GM23338 (cell line): Measurements from ENCODE around the gene TMEM212. TPM values are rescaled to one million over a fixed set of nuclear protein-coding genes. Genes with fewer than 3 reads are reported as not detected.

Source experiments
- ATAC-seq: fragments of 200-7000 bp; cut with Tn5 transposase; 3 replicates; pipeline ENCODE4 v1.9.1; 2020
- DNase-seq: peaks from one replicate; pipeline ENCODE4 v3.0.0-alpha.2; 2015; ENCODE audit warnings: low spot score
- H2AFZ ChIP-seq: fragments of 200-600 bp; sonication (generic); 2 replicates; pipeline ENCODE4 v1.8.0; 2016; ENCODE audit warnings: antibody characterized with exemption, mild to moderate bottlenecking, moderate library complexity
- H3F3A ChIP-seq: fragments of 200-600 bp; sonication (generic); replicated peaks from 2 replicates; pipeline ENCODE4 v1.8.0; 2017; ENCODE audit warnings: antibody characterized with exemption, mixed run types, low read depth
- H3K27ac ChIP-seq: fragments of 200-600 bp; sonication (generic); 2 replicates; pipeline ENCODE4 v1.6.1; 2016; ENCODE audit warnings: low read depth
- H3K27me3 ChIP-seq: fragments of 200-600 bp; sonication (generic); 2 replicates; pipeline ENCODE4 v1.8.0; 2016; ENCODE audit warnings: mild to moderate bottlenecking, mixed run types, moderate library complexity; ENCODE audit not compliant: insufficient read depth
- H3K36me3 ChIP-seq: fragments of 200-600 bp; sonication (generic); 2 replicates; pipeline ENCODE4 v1.8.0; 2016; ENCODE audit warnings: mild to moderate bottlenecking; ENCODE audit not compliant: insufficient read depth
- H3K4me1 ChIP-seq: fragments of 200-600 bp; sonication (generic); 2 replicates; pipeline ENCODE4 v1.8.0; 2016; ENCODE audit warnings: mild to moderate bottlenecking, moderate library complexity; ENCODE audit not compliant: insufficient read depth
- H3K4me2 ChIP-seq: fragments of 200-600 bp; sonication (generic); 2 replicates; pipeline ENCODE4 v1.7.1; 2017; ENCODE audit warnings: mixed run types
- H3K4me3 ChIP-seq: fragments of 200-600 bp; sonication (generic); 2 replicates; pipeline ENCODE4 v1.6.1; 2016; ENCODE audit warnings: mixed run types
- H3K79me2 ChIP-seq: fragments of 200-600 bp; sonication (generic); replicated peaks from 2 replicates; pipeline ENCODE4 v1.8.0; 2017; ENCODE audit warnings: mild to moderate bottlenecking; ENCODE audit not compliant: insufficient read depth
- H3K9me2 ChIP-seq: fragments of 200-600 bp; sonication (generic); 2 replicates; pipeline ENCODE4 v1.8.0; 2017; ENCODE audit not compliant: insufficient read depth
- H4K20me1 ChIP-seq: fragments of 200-600 bp; sonication (generic); replicated peaks from 2 replicates; pipeline ENCODE4 v1.8.0; 2017; ENCODE audit warnings: mild to moderate bottlenecking; ENCODE audit not compliant: insufficient read depth
- H3K27ac Mint-ChIP-seq: 2 replicates; pipeline ENCODE4 v1.8.0; 2020; ENCODE audit warnings: inconsistent platforms, mild to moderate bottlenecking, moderate library complexity, mixed read lengths
- H3K27me3 Mint-ChIP-seq: 3 replicates; pipeline ENCODE4 v1.8.0; 2022; ENCODE audit warnings: low read depth, mild to moderate bottlenecking, moderate library complexity, mixed read lengths, inconsistent platforms; ENCODE audit not compliant: insufficient read depth, poor library complexity
- H3K36me3 Mint-ChIP-seq: 3 replicates; pipeline ENCODE4 v1.8.0; 2021; ENCODE audit warnings: low read depth, mild to moderate bottlenecking, inconsistent platforms, moderate library complexity, mixed read lengths
- H3K4me1 Mint-ChIP-seq: 3 replicates; pipeline ENCODE4 v1.8.0; 2020; ENCODE audit warnings: mild to moderate bottlenecking, inconsistent platforms, mixed read lengths
- H3K4me3 Mint-ChIP-seq: 3 replicates; pipeline ENCODE4 v1.8.0; 2021; ENCODE audit warnings: moderate library complexity, mild to moderate bottlenecking, inconsistent platforms, mixed read lengths
- H3K9me3 Mint-ChIP-seq: 3 replicates; pipeline ENCODE4 v1.8.0; 2020; ENCODE audit warnings: moderate library complexity, mild to moderate bottlenecking, inconsistent platforms, mixed read lengths
- CREB1 ChIP-seq: fragments of 250-450 bp; sonication (Bioruptor Pico); IDR thresholded peaks from 2 replicates; pipeline ENCODE4 v1.5.0; 2020; ENCODE audit warnings: low read depth, mild to moderate bottlenecking, moderate library complexity
- EZH2 ChIP-seq: fragments of 200-600 bp; sonication (generic); IDR thresholded peaks from one replicate; pipeline ENCODE4 v1.8.0; 2017; ENCODE audit warnings: antibody characterized with exemption, mild to moderate bottlenecking, low read depth; ENCODE audit not compliant: unreplicated experiment
- EZH2phosphoT487 ChIP-seq: fragments of 200-600 bp; sonication (generic); IDR thresholded peaks from one replicate; pipeline ENCODE4 v1.8.1; 2018; ENCODE audit warnings: antibody characterized with exemption; ENCODE audit not compliant: unreplicated experiment
- JUNB ChIP-seq: IDR thresholded peaks from one replicate; pipeline ENCODE4 v1.6.1; 2016; ENCODE audit warnings: antibody characterized with exemption; ENCODE audit not compliant: unreplicated experiment
- NANOG ChIP-seq: IDR thresholded peaks from 2 replicates; pipeline ENCODE4 v1.6.1; 2016; ENCODE audit warnings: antibody characterized with exemption, borderline replicate concordance
- POLR2AphosphoS5 ChIP-seq: IDR thresholded peaks from 2 replicates; pipeline ENCODE4 v1.6.1; 2016; ENCODE audit warnings: antibody characterized with exemption, low read depth
- STAT1 ChIP-seq: IDR thresholded peaks from one replicate; pipeline ENCODE4 v1.6.1; 2016; ENCODE audit warnings: antibody characterized with exemption; ENCODE audit not compliant: unreplicated experiment
- ZNF114 ChIP-seq: fragments of 250-450 bp; sonication (Bioruptor Pico); IDR thresholded peaks from 2 replicates; pipeline ENCODE4 v1.5.0; 2020; ENCODE audit warnings: mild to moderate bottlenecking, moderate library complexity
- ZNF331 ChIP-seq: fragments of 250-450 bp; sonication (Bioruptor Pico); IDR thresholded peaks from 2 replicates; pipeline ENCODE4 v1.5.0; 2020; ENCODE audit warnings: low read depth, mild to moderate bottlenecking, moderate library complexity
- polyA plus RNA-seq: library from polyadenylated mRNA; unstranded; fragments of >200 nt; fragmentation: Nextera tagmentation; extraction: Ambion mirVana; gene quantifications from 2 replicates; pipeline ENCODE4 v1.2.1, GENCODE V29; 2016
- total RNA-seq: library from RNA; depleted of rRNA; stranded (reverse); fragments of >200 nt; shearing (Covaris generic); gene quantifications from 2 replicates; pipeline ENCODE4 v1.2.3, GENCODE V29; 2014
- TF ChIP-seq, protein P1 (sequence below): fragments of 250-450 bp; sonication (Bioruptor Pico); IDR thresholded peaks from 2 replicates; pipeline ENCODE4 v1.5.0; 2020; ENCODE audit warnings: mild to moderate bottlenecking, moderate library complexity
- TF ChIP-seq, protein P2 (sequence below): IDR thresholded peaks from one replicate; pipeline ENCODE4 v1.6.1; 2018; ENCODE audit warnings: antibody characterized with exemption; ENCODE audit not compliant: unreplicated experiment
- TF ChIP-seq, protein P3 (sequence below): IDR thresholded peaks from 2 replicates; pipeline ENCODE4 v1.6.1; 2016; ENCODE audit warnings: antibody characterized with exemption

Gene TMEM212
- total and polyA plus RNA-seq, 2 experiments from 2014 or later, result not detected

DNA sequence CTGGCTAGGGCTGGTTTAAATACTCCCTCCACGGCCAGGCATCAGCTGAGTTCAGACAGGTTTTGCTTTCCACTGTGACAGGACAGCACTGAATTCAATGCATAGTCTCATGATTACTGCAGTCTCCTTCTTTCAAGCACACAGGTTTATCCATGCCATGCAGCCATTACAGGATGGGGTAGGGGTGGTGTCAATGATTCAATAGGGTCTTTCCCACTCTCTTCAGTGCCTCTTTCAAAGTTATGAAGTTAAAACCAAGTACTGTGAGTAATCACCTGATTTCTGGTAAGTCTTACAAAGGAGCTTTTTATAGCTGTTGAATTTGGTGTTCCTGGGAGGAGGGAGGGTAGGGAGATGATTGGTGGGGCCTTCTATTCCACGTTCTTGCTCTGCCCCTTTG is 47.2 kb downstream of the TMEM212 start:
- Mint-ChIP-seq H3K4me3 (no peak overlapping the region), H3K36me3 (peaks cover 6% of the 10 kb centered on the region; the same call in 1 of the 3 replicates), H3K27me3 (no peaks in the 10 kb centered on the region), H3K4me1 (peaks cover 16% of the 10 kb centered on the region), H3K9me3 (peaks cover 20% of the 10 kb centered on the region; the same call in 1 of the 3 replicates), H3K27ac (no peak overlapping the region)
- Histone ChIP-seq H3K27me3 (no peaks in the 10 kb centered on the region), H3K4me1 (0 out of 2 replicates have a peak, but pooled peaks cover 7% of the 10 kb centered on the region), H3K4me2 (no peak overlapping the region), H4K20me1 (no peaks in the 10 kb centered on the region), H3K27ac (no peak overlapping the region), H3K36me3 (no peaks in the 10 kb centered on the region; the same call in 1 of the 2 replicates), H3K4me3 (no peak overlapping the region), H2AFZ (no peak overlapping the region), H3F3A (no peaks in the 10 kb centered on the region), H3K9me2 (no peaks in the 10 kb centered on the region), H3K79me2 (no peaks in the 10 kb centered on the region)
- no peak for ATAC-seq
- DNase-seq, result no peak
- no peak for TF ChIP-seq CREB1 (CRISPR knock-in tag)

DNA sequence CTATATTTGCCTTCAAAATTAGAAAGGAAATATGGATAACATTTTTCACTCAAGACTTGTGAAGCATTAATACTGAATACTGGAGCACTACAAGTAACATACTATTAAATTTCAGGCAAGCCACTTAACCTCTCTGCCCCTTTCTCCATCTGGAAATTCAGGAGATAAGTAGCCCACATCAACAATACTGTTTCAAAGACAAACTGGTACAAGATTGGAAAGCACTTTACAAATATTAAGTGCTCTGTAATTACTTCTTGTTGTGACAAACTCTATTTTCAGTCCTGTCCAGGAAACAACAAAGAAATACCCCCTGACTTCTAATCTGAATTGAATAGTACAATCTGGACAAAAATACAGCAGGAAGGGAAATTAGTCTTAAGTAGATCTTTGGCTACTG is 49.3 kb downstream of the TMEM212 start:
- H3K36me3 ChIP-seq, result no peaks in the 10 kb centered on the region; the same call in 1 of the 2 replicates
- Mint-ChIP-seq H3K4me3 (no peak overlapping the region), H3K4me1 (peaks cover 19% of the 10 kb centered on the region), H3K27me3 (peaks cover 2% of the 10 kb centered on the region), H3K27ac (no peak overlapping the region), H3K36me3 (peaks cover 6% of the 10 kb centered on the region; the same call in 1 of the 3 replicates), H3K9me3 (peaks cover 18% of the 10 kb centered on the region; the same call in 1 of the 3 replicates)
- H3K4me1 ChIP-seq, result 0 out of 2 replicates have a peak, but pooled peaks cover 9% of the 10 kb centered on the region
- DNase-seq, result no peak
- no peak overlapping the region for H3K4me2 ChIP-seq
- H4K20me1 ChIP-seq, result no peaks in the 10 kb centered on the region
- H3K9me2 ChIP-seq, result no peaks in the 10 kb centered on the region; the same call in 1 of the 2 replicates
- H3K27me3 ChIP-seq, result no peaks in the 10 kb centered on the region
- H2AFZ ChIP-seq, result no peak overlapping the region
- no peak overlapping the region for H3K4me3 ChIP-seq
- no peaks in the 10 kb centered on the region for H3F3A ChIP-seq
- H3K27ac ChIP-seq, result no peak overlapping the region
- H3K79me2 ChIP-seq, result no peaks in the 10 kb centered on the region
- ATAC-seq, result no peak
- no peak for TF ChIP-seq POLR2AphosphoS5
- no peak for TF ChIP-seq STAT1
- no peak for TF ChIP-seq CREB1 (CRISPR knock-in tag)
- TF ChIP-seq, protein P1, sequence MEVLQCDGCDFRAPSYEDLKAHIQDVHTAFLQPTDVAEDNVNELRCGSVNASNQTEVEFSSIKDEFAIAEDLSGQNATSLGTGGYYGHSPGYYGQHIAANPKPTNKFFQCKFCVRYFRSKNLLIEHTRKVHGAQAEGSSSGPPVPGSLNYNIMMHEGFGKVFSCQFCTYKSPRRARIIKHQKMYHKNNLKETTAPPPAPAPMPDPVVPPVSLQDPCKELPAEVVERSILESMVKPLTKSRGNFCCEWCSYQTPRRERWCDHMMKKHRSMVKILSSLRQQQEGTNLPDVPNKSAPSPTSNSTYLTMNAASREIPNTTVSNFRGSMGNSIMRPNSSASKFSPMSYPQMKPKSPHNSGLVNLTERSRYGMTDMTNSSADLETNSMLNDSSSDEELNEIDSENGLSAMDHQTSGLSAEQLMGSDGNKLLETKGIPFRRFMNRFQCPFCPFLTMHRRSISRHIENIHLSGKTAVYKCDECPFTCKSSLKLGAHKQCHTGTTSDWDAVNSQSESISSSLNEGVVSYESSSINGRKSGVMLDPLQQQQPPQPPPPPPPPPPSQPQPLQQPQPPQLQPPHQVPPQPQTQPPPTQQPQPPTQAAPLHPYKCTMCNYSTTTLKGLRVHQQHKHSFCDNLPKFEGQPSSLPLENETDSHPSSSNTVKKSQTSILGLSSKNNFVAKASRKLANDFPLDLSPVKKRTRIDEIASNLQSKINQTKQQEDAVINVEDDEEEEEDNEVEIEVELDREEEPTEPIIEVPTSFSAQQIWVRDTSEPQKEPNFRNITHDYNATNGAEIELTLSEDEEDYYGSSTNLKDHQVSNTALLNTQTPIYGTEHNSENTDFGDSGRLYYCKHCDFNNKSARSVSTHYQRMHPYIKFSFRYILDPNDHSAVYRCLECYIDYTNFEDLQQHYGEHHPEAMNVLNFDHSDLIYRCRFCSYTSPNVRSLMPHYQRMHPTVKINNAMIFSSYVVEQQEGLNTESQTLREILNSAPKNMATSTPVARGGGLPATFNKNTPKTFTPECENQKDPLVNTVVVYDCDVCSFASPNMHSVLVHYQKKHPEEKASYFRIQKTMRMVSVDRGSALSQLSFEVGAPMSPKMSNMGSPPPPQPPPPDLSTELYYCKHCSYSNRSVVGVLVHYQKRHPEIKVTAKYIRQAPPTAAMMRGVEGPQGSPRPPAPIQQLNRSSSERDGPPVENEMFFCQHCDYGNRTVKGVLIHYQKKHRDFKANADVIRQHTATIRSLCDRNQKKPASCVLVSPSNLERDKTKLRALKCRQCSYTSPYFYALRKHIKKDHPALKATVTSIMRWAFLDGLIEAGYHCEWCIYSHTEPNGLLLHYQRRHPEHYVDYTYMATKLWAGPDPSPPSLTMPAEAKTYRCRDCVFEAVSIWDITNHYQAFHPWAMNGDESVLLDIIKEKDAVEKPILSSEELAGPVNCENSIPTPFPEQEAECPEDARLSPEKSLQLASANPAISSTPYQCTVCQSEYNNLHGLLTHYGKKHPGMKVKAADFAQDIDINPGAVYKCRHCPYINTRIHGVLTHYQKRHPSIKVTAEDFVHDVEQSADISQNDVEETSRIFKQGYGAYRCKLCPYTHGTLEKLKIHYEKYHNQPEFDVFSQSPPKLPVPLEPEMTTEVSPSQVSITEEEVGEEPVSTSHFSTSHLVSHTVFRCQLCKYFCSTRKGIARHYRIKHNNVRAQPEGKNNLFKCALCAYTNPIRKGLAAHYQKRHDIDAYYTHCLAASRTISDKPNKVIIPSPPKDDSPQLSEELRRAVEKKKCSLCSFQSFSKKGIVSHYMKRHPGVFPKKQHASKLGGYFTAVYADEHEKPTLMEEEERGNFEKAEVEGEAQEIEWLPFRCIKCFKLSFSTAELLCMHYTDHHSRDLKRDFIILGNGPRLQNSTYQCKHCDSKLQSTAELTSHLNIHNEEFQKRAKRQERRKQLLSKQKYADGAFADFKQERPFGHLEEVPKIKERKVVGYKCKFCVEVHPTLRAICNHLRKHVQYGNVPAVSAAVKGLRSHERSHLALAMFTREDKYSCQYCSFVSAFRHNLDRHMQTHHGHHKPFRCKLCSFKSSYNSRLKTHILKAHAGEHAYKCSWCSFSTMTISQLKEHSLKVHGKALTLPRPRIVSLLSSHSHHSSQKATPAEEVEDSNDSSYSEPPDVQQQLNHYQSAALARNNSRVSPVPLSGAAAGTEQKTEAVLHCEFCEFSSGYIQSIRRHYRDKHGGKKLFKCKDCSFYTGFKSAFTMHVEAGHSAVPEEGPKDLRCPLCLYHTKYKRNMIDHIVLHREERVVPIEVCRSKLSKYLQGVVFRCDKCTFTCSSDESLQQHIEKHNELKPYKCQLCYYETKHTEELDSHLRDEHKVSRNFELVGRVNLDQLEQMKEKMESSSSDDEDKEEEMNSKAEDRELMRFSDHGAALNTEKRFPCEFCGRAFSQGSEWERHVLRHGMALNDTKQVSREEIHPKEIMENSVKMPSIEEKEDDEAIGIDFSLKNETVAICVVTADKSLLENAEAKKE (CRISPR knock-in tag), result no peak
- TF ChIP-seq ZNF114 (CRISPR knock-in tag), result no peak
- TF ChIP-seq, protein P2, sequence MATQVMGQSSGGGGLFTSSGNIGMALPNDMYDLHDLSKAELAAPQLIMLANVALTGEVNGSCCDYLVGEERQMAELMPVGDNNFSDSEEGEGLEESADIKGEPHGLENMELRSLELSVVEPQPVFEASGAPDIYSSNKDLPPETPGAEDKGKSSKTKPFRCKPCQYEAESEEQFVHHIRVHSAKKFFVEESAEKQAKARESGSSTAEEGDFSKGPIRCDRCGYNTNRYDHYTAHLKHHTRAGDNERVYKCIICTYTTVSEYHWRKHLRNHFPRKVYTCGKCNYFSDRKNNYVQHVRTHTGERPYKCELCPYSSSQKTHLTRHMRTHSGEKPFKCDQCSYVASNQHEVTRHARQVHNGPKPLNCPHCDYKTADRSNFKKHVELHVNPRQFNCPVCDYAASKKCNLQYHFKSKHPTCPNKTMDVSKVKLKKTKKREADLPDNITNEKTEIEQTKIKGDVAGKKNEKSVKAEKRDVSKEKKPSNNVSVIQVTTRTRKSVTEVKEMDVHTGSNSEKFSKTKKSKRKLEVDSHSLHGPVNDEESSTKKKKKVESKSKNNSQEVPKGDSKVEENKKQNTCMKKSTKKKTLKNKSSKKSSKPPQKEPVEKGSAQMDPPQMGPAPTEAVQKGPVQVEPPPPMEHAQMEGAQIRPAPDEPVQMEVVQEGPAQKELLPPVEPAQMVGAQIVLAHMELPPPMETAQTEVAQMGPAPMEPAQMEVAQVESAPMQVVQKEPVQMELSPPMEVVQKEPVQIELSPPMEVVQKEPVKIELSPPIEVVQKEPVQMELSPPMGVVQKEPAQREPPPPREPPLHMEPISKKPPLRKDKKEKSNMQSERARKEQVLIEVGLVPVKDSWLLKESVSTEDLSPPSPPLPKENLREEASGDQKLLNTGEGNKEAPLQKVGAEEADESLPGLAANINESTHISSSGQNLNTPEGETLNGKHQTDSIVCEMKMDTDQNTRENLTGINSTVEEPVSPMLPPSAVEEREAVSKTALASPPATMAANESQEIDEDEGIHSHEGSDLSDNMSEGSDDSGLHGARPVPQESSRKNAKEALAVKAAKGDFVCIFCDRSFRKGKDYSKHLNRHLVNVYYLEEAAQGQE, result no peak
- TF ChIP-seq, protein P3, sequence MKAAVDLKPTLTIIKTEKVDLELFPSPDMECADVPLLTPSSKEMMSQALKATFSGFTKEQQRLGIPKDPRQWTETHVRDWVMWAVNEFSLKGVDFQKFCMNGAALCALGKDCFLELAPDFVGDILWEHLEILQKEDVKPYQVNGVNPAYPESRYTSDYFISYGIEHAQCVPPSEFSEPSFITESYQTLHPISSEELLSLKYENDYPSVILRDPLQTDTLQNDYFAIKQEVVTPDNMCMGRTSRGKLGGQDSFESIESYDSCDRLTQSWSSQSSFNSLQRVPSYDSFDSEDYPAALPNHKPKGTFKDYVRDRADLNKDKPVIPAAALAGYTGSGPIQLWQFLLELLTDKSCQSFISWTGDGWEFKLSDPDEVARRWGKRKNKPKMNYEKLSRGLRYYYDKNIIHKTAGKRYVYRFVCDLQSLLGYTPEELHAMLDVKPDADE, result no peak
- TF ChIP-seq ZNF331 (CRISPR knock-in tag), result no peak
- no peak for TF ChIP-seq NANOG
- no peak for TF ChIP-seq EZH2
- TF ChIP-seq EZH2phosphoT487, result no peak
- no peak for TF ChIP-seq JUNB
